ENCODE results near the gene CLTA.

CLTA gene, protein sequence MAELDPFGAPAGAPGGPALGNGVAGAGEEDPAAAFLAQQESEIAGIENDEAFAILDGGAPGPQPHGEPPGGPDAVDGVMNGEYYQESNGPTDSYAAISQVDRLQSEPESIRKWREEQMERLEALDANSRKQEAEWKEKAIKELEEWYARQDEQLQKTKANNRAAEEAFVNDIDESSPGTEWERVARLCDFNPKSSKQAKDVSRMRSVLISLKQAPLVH

DNA sequence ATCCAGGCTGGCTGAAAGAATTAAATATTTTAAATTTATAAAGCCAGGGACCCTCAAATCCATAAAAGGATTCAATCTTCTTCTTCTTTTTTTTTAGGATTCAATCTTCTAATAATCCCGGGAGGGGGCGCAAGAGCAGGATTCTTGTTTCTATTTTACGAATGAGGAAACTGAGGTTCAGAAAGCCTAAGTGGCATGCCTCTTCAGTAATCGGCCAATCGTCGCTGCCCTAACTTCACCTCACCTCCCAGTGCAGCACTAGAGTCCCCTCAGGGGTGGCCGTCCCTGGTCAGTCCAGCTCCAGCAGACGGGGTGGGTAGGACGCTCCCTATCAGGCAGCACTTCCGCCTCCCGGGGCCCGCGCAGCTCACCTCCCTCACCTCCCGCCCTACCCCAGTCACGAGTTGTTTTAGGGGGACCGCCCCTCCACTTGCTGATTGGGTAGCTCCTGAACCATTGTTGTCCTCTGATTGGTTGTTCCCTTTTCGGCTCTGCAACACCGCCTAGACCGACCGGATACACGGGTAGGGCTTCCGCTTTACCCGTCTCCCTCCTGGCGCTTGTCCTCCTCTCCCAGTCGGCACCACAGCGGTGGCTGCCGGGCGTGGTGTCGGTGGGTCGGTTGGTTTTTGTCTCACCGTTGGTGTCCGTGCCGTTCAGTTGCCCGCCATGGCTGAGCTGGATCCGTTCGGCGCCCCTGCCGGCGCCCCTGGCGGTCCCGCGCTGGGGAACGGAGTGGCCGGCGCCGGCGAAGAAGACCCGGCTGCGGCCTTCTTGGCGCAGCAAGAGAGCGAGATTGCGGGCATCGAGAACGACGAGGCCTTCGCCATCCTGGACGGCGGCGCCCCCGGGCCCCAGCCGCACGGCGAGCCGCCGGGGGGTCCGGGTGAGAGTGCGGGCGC, at the start of gene CLTA:
CLTA (plus strand) TSS at position 534 of the 902 bp plus-strand sequence; CDS start at position 670, 136 bp downstream.
- DNase-seq, result peak; percentile 96

DNA sequence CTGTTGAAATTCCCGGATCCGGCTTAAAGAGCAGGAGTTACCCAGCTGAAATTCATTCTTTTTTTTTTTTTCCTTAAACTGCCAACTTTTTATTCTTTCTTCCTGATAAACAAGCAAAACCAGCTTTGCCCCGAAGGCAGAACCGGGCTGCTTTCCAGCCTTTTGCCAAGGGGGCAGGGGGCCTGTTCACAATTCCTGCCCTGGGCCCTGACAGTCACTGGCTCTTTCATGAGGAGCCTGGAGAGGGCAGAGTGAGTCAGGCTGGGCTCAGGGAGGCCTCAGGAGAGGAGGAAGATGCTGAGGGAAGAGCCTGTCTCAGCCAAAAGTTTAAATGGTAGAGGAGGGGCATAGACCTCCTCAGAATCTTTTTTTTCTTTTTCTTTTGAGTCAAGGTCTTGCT, 49.4 kb upstream of the CLTA start:
- DNase-seq, result no peak

DNA sequence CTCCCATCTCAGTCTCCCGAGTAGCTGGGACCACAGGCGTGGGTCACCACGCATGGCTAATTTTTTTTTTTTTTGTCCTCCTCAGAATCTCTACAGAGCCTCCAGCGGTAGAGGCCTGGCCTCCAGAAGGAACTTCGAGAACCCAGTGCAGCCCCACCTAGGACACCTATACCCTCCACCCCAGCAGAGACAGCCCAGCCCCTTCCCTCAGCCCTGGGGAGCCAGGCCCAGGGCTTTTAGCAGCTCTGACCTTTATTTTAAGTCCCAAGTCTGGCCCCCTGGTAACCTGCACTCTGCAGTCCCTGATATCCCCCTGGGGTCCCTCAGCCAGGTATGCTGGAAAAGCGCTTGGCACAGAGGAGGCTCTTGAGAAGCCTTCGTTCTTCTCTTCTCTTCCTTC, 49.0 kb upstream of the CLTA start:
- no peak for DNase-seq

DNA sequence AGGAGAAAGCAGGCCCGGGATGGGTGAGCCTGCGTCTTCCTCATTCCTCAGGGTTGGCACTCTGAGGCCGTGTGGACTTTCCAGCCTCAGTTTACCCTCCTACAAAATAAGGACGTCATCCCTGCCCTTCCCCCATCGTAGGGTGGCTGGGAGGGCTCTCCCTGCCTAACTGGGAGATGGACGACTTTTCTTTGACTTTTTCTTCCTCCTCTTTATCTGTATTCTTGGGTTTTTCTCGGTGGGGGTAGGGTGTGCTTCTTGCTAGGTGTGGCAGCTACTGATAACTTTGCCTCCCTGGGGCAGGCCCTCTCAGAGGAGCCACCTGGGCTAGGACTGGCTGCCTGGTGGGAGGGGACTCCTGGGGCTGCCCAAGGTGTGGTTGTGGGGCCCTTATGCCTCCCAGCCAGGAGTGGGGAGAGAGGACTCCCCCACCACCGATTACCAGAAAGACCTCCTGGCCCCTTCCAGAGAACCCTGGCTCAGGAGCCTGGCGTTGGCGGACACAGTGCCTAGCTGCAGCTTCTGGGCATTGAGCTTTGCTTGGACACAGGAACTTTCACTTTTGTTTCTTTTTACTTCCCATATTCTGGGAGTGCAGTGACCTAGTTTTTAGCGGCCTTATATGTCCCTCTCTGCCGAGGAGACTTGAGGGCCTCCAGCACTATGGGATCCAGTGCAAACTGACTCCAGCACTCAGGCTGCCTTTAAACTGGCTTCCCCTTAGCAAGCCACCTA, 48.0 kb upstream of the CLTA start:
- no peak for DNase-seq

DNA sequence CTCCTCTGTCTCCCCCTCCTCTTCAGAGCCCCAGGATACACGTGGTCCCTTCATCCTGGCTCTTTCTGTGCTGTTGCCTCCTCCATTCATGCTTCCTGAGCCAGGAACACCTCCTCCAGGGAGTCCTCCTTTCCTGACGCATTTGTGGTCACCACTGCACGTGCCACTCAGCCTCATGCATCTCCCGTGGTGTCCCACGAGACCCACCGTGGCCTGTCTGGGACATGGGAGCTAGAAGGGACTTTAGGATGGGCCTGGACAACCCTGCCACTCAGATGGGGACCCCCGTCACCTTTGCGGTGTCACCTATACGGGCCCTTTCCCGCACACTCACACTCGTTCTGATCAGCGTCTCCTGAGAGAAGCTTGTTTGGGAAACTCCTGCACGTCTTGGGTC, 47.5 kb upstream of the CLTA start:
- DNase-seq, result no peak

DNA sequence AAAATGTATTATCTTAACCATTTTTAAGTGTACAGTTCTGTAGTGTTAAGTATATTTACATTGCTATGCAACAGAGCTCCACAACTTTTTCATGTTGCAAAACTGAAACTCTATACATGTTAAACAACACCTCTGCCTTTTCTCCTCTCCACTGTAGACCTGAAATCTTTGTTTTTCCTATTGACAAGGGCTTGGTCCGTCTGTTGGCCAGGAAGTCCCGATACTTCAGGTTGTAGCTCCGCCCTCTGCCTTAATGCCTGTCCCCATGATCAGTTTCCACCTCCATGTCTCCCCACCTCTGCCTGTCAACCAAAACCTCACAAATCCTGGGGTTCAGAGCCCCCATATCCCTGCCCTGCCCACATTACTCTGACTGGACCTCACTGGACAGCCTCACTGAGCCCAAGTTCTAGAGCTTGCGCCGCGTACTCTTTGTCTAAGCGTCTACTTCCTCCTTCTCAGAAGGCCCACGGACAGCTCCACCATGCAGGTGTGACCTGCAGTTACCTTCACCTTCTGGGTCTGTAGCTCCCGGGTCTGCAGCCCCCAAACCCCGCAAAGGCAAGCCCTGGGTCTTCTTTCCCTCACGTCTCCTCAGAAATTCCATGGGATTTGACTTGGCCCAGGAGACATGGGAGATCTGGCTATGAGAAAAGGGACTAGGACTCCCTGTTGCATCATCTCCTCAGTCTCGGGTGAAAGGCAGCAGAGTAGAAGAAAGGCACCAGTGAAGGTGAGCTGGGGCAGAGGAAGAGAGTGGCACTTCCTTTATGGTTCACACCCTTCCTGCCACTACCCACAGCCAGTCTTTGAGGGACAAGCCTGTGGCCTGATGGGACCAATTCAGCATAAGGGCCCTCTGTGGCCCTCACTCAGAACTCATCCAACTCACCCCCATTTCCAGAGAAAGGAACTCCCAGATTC, 46.1 kb upstream of the CLTA start:
- no peak for DNase-seq

DNA sequence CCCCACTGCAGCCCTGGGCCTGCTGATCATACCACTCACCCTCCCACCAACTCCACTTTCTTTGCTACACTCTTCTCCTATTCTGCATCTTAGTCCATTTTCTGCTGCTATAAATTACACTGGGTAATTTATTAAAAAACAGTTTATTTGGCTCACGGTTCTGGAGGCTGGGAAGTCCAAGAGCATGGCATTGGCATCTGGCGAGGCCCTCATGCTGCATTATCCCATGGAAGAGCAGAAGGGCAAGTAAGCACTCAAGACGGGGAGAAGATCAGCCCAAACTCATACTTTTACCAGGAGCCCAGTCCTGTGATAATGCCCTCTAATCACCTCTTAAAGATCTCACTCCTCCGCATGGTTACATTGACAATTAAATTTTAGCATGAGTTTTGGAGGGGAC, 44.8 kb upstream of the CLTA start:
- DNase-seq, result no peak

DNA sequence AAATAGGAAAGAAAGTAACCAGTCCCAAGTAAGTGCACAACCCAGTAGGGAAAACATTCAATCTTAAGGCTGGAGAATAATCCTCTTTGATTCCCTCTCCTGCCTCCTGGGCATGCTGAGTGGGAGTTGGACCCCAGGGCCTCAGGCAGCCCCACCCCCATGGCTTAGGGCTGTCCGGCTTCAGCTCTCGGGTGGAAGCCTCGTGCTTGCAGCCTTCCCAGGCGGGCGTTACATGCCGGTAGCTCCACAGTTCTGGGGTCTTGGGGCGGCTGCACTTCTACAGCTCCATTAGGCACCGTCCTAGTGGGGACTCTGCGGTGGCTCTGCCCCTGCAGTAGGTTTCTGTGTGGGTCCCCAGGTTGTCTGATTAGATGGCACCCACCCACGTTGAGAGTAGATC, 44.1 kb upstream of the CLTA start:
- no peak for DNase-seq

DNA sequence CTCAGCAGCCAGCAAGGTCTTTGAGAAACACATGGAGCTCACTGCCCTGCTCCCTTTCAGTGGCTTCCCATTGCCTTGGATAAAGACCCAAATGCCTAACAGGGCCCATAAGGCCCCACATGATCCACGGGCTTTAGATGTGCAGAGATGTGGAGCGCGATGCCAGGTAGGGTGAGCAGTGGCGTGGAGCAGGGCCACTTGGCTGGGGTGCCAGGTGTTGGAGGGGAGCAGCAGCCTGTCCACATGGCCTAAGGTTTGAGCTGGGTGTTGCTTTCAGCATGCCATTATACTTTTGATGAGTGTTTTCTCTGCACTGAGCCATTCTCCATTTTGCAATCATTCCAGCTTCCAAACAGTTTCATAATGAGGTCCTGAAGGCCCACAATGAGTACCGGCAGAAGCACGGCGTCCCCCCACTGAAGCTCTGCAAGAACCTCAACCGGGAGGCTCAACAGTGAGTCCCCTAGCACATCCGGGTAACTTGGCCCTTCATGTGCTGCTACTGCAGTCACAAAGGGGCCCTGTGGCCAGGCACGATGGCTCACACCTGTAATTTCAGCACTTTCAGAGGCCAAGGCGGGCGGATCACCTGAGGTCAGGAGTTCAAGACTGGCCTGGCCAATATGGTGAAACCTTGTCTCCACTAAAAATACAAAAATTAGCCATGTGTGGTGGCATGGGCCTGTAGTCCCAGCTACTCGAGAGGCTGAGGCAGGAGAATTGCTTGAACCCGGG, 43.1 kb upstream of the CLTA start:
- no peak for DNase-seq

DNA sequence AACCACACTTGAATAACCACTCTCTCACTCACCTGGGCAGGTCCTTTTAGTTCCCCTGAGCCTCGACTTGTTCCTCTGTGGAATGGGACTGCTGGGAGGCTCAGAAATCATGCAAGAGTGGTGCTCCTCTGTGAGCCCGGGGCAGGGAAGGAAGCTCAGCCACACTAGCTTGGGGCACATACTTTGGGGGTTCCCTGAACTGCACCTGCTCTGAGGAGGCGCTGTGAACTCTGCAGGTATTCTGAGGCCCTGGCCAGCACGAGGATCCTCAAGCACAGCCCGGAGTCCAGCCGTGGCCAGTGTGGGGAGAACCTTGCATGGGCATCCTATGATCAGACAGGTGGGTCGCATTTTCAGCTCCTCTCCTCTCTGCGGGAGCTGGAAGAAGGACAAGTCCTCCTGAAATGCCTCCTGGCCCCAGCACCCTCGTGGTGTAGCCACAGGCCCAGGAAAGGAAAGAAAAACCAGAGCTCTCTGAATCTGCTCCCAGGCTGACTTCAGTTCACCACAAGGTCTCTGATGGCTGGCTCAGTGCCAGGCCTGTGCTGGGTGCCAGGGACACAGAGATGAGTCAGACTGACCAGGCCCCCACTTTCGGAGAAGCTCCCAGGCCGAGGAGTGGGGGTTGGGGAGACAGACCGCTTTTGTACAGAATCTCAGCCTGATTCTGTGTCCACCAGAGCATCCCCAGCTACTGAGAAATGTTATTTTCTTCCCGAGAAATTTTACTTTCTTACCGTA, 42.2 kb upstream of the CLTA start:
- peak; percentile 65 for DNase-seq

DNA sequence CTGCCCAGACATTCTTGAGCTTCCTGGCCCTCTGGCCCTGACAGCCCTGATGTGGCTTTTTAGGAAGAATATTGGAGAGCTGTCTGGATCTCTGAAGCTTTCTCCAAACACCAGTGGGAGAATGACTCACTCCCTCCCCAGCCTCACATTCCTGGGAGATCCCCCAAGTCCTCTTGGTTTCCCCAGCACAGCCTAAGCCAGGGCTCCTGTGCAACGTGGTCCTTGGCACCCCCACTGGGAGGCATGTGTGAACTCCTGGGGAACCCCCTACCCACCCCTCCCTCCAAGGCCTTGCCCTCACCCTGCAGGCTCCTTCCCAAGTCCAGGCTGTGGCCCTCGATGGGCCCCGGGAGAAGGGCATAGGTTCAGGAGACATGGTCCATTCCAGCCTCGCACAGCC, 41.5 kb upstream of the CLTA start:
- DNase-seq, result no peak

DNA sequence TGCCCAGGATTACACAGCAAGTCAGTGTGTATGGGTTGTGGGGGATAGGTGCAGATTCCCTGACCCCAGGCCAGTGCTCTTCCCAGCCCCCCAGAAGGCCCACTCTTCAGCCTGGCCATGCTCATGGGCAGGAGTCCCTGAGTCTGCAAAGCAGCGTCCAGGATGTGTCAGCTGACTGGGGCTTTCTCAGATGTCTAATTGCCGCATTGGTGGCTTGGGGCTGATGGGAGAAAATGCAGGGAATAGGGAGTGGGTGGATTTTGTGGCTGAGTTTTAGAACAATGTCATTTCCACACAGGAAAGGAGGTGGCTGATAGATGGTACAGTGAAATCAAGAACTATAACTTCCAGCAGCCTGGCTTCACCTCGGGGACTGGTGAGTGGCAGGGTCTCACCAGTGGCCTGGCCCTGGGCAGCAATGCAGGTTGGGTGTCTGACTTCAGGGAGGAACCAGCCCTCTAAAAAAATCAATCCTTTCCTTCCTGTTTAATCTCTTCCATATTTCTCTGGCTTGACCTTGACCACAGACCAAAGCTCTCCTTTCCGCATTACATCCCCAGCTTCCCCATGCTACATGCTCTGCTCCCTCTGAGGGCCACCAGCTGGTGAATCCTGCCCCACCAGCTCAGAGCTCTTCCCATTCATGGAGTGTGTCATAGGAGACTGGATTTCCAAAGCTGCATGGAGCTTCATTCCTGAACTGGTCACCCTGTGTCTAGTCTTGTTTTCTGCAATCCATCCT, 40.0 kb upstream of the CLTA start:
- no peak for DNase-seq

DNA sequence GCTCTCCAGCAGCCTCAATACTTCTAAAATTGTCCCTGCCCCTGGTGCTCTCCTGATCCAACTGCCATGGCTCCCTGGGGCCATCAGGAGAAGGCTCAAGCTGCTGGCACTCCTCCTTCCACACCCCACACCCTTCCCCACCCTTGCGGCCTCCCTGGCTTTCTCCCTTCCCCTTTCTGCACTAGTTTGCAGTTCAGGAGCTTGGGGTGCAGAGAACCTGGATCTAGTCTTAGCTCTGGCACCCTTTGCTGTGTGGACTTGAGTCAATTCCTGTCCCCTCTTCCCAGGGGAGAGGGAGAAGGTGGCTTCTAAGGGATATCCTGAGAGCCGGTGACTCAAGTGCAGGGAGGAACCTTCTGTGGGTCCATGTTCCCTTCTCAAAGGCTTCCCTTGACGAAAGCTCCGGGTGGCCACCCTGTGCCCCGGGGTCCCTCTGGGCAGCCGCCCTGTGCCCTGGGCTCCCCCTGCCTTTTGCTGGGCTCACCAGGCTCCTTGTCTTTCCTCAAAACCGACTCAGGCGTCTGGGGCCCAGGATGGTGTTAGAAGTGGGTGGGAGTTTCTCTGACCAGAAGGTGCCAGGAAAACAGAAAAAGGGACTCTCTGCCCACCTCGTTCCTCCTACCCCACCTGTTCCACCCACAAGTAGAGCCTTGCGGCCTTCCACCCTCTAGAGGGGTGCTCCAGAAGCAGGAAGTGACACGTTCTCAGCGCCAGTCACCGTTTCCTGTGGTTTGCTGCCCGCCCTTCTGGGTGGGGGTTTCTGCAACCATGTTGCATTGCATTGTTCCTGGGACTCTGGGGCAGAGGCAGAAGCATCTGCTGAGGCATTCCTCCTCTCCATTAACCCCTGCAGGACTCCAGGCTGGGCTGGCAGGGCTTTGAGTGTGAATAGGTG, 39.2 kb upstream of the CLTA start:
- peak; percentile 87 for DNase-seq

DNA sequence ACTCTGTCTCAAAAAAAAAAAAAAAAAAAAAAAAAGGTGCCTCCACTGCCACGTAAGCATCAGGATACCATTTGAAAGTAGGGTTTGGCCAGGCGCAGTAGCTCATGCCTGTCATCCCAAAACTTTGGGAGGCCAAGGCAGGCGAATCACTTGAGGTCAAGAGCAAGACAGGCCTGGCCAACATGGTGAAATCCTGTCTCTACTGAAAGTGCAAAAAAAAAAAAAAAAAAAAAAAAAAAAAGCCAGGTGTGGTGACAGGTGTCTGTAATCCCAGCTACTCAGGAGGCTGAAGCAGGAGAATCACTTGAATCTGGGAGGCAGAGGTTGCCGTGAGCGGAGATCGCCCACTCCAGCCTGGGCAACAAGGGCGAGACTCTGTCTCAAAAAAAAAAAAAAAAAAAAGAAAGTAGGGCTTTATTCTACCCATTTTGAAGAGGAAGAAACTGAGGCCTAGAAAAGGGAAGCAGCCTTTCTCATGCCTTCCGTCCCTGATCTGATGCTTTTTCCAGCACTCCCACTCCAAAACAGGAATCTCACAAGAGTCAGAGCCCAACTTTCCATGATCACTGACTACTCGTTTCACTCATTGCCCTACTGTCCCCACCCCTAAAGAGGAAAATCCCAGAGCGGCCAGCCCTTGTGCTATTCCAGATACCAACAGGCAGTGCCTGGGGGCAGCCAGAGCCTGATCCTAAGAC, 37.8 kb upstream of the CLTA start:
- no peak for DNase-seq

DNA sequence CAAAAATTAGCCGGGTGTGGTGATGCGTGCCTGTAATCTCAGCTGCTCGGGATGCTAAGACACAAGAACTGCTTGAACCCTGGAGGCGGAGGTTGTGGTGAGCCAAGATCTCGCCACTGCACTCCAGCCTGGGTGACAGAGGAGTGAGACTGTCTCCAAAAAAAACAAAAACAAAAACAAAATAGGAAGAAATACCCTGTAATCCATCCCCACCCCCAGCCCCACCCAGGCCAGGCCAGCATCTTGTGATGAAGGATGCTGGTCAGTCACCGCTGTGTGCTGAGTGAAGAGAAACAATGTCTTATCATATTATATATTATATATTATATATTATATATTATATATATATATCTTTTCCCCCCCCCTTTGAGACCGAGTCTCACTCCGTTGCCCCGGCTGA, 37.0 kb upstream of the CLTA start:
- no peak for DNase-seq

DNA sequence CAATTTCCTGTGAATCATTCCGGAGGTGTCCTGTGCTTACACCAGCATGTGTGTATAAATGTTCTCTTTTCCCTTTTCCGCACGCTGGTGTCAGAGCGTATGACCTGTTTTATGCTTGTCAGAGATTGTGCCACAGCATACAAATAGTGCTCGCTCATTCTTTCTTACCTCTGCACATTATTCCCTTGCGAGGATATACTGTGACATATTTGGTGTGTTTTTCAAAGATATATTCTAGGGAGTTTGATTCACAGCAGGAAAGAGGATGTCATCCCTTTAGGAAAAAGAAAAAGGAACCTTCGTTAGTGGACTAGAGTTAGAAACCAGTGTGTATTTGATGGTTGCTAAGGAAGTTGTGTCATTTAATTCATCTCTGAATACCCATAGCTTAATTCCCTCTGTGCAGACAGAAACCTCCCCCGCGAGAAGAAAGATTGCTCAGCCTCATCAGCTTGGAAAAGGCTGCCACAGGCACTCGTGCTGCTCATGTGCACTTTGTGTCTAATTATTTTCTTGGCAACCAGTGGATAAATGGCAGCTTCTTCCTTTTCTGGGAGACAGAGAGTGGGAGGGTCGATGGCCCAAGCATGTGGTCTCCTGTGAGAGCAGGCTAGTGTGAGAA, 36.3 kb upstream of the CLTA start:
- DNase-seq, result no peak

DNA sequence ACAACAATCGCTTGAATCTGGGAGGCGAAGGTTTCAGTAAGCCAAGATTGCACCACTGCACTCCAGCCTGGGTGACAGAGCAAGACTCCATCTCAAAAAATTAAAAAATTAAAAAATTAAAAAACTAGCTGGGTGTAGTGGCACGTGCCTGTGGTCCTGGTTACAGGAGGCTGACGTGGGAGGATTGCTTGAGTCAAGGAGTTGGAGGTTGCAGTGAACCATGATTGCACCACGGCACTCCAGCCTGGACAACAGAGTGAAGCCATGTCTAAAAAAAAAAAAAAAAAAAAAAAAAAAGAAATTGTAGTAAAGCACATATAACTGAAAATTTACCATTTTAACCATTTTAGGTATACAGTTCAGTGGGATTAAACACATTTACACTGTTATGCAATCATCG, 34.6 kb upstream of the CLTA start:
- no peak for DNase-seq

DNA sequence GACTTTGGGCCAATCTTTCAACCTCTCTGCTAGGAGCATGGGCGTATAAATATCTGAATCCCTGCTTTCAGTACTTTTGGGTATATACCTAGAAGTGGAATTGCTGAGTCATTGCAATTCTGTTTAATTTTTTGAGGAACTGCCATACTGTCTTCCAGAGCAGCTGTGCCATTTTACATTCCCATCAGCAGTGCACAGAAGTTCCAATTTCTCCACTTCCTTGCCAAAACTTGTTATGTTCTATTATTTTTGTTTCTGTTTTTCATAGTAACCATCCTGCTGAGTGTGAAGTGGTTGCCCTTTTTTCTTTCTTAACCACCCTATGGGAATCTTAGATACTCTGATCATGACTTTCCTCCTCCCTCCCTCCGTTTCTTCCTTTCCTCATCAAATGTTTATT, 32.6 kb upstream of the CLTA start:
- DNase-seq, result no peak
